HG03558 (cell line): Measurements from ENCODE around the gene NRGN.
"Not testable (repeated sequence)": the region's sequence is repeated elsewhere in the genome, so short reads cannot be mapped to it uniquely, and the experiment has no call there.

ENCODE experiments used
- ATAC-seq: cut with Tn5 transposase; IDR thresholded peaks from one replicate; pipeline ENCODE4 v1.9.1; 2021; ENCODE audit warnings: moderate number of reproducible peaks; ENCODE audit not compliant: unreplicated experiment; ENCODE audit errors: extremely low read depth

NRGN gene

DNA sequence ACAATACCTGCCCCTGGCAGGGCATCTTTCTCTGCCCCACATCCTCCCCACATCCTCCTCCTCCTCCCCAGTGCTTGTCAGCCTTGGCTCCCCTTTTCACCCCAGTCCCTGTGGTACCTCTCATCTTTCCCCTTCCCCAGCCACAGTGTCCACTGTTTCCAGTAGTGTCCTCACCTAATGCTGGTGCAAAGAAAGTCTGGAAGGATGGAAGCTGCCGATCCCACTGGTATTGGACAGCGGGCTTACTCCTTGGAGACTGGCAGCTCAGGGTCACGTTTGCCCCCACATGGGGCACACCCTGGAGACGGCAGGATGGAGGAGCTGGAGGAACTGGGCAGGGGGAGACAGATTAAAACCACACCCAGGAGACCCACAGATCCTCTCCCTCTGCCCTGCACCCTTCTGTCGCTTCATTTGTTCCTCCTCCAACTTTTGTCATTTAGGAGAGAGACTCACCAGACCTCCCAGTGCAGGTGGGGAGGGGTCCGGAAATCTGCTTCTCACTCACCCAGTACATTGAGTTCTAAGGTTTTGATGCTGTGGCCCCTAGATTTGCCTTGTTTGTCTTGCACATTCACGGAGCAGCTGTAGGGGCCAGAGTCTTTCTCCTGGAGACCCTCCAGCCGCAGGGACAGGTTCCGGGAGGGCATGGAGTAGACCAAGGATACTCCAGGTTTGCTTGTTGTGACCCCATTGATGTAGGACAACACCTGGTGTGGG is 16.5 kb downstream of the NRGN start:
- ATAC-seq = no peak

DNA sequence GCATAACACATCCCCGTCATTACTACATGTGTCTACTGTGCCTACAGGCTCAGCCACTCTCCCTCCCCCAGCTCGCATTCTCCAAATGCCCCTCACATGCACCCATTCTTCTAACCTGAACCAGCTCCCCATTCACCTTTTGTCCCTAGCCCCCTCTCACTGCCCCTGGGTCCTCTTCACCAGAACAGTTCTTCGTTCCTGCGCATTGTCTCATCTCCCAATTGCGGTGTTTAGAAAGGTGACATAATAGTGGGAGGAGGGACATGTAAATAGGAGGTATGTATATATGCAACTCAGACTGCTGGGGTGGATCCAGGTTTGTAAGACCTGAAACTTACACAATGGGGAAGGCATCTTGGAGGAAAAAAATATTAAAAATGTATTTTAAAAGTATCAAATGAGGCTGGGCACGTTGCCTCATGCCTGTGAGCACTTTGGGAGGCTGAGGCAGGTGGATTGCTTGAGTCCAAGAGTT is 17.0 kb downstream of the NRGN start:
- ATAC-seq = no peak

DNA sequence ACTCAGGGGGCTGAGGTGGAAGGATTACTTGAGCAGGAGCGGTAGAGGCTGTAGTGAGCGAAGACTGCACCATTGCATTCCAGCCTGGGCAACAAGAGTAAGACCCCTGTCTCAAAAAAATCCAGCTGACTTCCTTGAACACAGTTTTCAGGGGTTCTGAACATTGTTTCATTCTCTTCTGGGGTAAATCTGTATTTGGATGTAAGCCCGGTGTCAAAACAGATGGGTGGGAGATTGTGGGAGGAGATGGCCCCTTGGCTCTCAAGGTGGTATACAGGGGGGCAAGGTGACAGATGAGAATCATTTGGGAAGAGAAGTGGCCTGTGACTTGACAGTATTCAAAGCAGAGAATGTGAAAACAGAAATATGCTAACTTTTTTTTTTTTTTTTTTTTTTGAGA is 17.6 kb downstream of the NRGN start:
- no peak for ATAC-seq

DNA sequence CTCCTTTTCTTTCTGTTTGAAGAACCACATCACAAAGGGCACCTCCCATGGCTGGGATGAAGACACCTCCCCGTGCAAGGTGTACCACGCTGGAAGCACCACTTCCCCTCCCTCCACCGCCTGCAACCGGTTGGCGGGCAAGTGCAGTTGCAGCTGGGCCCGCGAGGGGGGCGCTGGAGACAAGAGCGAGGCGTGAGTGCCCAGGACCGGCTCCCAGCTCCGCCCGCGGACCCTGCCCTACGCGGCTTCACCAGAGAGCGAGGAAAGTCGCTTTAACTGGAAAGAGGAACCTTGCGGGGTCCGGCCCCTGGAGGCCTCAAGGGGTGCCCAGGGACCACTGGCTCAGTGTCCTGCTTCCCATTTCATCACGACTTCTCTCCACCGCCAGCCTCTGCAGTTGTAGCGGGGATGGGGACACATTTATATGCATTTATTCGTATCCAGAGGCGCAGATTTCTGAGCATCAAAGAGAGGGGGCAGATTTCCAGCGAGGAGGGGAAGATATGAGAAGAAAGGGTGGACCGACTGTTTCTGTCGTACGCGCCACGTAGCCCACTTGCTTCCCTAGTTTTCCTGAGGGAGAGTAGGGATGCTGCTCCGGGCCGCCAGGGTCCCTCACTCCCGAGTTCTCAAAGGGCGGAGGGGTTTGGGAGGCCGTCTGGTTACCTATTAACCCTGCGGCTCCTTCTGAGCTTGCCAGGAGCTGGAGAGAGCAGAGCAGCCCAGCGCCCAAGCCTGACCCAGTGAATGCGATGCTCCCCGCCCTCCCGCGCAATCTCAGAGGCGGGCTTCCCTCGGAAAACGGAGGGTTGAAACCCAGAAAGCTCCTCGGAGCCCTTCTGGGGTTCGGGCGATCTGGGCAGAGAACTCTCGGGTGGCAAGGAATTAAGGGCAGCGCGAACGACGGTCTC is 18.9 kb downstream of the NRGN start:
- ATAC-seq = peak; percentile 41

DNA sequence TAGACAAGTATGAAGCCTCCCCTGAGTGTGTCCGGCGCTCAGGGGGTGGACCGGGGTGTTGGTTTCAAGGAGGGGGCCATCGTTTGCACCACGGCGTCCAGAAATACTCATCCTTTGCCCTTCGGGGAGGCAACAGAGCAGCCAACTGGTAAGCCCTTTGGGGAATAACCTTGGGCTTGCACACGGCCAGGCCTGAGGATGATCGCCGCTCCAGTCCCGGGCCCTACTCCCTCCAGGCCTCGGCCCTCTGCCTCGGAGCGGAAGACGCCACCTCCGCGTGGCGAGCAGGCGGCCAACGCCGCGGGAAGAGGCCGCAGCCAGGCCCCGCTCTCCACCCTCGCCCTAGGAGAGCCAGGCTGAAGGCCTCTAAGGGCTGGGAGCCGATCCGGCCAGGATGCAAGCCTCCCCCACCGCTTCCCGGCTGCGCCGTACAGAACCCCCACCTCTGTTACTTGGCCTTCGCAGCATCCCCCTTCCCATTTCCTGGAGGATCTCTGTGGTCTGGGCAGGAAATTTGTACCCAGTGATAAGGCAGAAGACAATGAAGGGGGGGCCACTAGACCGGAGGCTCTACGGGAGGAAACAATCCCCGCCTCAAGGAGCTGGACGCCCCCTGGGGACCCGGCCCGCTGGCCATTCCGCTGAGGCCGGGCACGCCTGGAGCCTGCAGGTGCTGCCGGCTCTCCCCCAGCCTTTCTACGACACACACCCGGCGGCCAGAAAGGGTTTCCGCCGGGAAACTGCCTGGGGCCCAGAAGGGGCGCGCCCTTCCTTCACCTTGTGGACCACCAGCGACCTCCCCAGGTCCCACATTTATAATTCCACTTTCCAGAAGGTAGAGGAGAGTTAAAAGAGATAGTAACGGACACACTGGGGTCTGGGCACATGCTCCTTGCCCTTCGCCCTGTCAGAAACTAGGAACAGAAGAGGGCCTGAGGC is 19.8 kb downstream of the NRGN start:
- ATAC-seq = no peak

DNA sequence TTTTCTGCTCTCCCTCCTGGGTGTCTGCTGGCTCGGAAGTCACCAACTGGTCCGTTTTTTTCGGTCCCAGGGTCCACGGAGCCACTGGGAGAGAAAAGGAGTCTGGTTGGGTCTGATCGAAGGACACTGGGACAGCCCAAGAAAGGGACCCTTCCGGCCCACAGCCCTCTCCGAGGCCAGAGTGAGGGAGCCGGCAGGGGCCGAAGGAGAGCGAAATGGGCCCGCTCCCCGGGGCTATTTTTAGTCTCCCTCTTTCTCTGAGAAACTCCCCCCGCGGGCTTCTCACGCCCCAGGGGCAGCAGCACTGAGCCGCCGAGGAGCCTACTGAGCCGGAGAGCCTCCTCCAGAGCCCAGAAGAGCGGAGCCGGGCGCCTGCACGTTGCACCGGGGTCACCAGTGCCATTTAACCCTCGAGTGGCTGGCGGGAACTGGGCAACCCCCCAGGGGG is 20.5 kb downstream of the NRGN start:
- no peak for ATAC-seq

DNA sequence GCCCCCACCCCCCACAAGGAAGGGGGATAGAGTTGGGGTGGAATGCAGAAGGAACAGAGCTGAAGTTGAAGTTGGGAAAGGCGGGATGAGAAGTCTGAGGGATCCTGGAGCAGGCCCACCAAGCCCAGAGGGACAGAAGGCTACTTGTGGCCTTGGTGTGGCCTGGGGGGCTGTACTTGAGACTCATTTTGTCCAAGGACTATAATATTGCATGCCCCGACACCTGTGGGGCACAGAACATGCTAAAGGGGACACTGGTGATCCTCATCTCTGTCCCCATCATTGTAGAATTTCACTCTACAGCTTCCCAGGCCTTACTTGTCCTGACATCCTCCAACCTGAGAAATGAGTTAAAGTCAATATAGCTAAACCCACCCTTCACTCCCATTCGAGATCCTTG is 21.1 kb downstream of the NRGN start:
- ATAC-seq = no peak

DNA sequence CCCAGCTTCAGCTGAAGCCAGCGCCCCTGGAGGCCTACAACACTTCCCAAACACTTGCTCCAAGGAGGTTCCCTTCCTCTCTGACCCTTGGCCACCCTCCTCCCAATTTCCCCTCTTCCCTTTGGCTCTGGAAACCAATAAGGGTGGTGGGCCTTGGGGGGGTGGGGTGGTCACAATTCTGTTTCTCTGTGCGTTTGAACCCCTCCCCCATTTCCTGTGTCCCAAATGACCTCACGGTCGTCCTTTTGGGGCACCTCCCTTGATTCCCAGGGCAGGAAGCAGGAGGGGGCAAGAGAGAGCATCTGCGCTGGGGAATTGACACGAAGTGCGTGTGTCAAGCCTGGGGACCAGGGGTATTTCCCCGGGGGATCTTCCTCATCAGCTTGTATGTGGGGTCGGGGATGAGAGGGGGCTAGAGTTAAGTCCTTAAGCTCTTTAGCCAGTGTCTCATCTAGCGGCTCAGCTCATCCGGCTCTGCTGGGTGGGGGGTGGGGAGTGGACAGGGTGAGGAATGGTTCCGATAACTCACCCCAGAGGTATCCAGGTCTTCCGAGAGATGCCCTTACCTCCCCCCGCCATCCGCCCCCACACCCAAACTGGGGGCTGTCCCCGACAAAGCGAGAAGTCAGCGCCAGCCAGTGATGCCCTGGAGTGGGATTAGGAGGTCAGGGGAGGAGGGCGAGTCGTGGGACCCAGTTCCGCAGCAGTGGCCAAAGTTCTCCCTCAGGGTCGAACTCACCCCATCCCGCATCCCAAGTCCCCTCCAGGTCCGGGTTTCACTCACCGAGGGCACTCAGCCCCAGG is 21.8 kb downstream of the NRGN start:
- ATAC-seq = no peak

DNA sequence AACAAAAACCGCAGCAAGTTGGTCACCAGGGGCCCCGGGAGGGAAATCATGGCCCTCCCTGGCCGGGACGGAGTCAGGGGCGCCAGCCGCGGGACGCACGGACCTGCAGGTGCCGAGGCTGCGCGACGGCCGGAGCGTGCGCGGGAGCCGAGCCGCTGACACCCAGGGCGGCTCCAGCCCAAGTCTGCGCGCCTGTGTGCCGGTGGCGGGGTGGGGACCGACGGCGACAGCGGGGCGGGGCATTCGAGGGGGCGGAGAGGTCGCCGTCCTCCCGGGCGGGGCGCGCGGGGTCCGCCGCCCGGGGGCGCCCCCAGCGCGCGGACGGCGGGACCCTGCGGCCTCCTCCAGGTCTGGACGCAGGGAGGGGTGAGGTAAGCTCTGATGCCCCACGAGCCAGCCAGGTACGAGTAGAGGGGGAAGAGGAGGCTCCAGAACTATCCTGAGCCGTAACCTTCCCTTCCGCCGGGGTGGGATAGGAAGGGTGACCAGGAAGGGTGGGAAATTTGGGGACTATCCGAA is 22.4 kb downstream of the NRGN start, which contains the start of gene ESAM:
TSS of gene ESAM (minus strand) at position 186 of the 519 bp plus-strand sequence. CDS start at position 50, 136 bp downstream.
- ATAC-seq = peak; percentile 38

DNA sequence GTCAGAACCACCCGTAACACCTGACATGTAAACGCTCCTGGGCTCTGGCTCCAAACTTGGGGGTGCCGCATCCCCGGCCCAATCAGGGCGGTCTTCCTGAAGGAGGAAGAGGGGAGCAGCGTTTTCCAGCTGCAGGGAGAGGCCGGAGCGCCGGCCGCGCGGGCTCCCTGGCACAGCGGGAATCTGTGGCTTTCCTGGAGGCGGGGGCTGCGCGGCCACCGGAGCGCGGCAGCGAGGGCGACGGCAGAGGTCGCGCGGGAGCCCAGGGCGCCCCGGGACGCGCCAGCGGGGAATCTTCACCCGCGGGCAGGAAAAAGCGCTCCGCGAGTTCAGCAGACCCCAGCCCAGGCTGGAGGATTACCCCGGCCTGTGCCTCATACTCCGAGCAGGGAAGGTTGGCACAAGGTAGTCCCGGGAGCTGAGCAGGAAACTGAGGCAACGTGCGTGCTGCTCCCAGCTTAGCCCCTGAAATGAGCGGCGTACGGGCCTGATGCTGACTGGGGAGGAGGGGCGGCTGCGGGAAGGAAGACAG is 22.9 kb downstream of the NRGN start:
- ATAC-seq = no peak

DNA sequence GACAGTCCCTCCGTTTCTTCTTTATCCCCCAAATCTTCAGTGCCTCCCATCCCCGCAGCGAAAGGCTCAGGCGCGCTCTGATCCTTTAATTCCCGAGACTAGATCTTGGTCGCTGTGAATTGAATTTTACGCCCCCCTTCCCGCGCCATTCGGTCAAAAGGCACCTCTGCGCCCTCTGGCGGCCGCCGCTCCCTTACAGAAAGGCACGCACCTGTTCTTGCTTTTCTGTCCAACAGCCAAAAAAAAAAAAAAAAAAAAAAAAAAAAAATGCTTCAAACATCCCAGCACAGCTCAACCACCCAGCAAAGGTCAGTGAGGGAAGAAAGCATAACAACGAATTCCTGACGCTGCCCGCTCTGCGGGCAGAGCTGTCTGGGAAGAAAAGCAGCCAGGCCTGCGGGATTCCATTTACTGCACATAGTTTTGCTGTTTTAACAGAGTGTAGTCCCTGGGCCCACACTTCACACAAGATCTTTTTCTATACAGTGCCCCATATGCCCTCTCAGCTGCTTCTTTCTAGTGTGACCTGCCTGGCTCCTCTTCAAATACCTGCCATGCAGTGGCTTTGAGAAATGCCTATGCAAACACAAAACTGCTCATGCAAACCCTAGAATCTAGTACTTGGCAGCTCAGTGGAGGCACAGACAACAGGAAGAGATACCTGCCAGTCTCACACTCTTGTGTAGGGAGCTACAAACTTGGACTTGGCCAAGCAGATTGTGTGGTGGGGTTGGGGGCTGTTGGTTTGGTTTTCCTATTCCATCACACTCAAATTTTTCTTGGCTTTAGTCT is 23.6 kb downstream of the NRGN start:
- no peak for ATAC-seq

DNA sequence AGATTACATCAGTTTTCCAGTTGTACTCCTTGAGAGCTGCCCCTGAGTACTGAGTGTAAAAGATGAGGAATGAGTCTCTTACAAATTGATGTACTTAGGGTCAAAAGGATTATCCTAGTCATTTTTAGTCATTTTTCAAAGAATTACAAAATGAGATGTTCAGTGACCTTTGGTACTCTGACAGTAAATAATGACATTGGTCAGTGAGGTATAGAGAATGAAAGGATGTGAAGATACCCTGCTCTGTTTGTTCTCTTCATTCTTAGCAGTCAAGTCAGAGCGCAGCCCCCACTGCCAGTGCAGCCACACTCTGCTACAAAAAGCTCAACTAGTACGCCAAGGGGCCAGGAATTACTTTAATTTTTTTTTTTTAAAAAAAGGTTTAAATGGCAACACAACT is 26.4 kb downstream of the NRGN start:
- ATAC-seq = no peak

DNA sequence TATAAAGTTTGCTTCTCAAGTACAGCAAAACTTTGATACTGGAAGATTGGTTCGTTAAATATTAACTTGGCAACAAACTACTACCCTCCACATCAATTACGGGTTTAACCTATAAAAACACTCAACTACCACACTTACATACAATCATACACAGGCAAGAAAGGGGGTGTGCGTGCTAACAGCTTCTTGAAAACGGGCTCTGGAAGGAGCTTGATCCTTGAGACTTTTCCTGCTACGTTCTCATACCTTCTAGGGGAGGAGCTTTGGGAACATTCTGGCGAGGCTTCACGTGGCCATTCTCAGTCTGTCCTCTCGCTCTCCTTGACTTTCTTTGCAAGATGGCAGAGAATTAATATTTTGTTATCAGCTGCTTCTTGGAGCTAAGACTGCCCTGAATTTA is 29.2 kb downstream of the NRGN start:
- ATAC-seq = no peak

DNA sequence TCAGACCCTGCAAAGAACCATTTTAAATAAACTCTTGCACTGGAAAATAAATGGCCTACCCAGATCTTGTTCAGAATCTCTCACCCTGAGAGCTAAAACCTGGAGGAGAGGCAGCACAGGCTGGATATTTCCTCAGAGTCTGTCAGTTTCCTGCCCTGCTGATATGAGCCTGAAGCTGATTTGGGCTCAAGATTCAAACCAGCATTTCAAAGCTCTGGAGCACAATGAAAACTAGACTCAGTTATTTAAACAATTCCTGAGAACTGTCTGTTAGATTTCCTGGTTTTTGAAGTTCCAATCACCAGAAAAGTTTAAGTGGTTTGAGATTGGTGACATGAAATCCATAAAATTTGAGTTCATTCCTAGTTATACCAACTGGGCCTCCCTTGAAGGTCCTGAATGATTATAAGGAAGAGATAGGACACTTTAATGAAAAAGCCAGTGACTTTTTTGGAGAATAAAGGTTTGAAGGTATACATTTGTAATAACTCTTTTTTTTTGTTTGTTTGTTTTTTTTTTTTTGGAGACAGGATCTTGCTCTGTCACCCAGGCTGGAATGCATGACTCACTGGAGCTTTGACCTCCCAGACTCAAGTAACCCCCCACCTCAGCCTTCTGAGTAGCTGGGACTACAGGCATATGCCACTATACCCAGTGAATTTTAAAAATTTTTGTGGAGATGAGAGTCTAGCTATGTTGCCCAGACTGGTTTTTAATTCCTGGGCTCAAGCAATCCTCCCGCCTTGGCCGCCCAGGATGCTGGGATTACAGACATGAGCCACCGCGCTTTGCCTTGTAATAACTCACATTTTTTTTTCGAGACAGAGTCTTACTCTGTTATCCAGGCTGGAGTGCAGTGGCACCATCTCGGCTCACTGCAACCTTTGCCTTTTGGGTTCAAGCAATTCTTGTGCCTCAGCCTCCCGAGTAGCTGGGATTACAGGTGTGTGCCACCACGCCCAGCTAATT is 30.3 kb downstream of the NRGN start:
- no peak for ATAC-seq

DNA sequence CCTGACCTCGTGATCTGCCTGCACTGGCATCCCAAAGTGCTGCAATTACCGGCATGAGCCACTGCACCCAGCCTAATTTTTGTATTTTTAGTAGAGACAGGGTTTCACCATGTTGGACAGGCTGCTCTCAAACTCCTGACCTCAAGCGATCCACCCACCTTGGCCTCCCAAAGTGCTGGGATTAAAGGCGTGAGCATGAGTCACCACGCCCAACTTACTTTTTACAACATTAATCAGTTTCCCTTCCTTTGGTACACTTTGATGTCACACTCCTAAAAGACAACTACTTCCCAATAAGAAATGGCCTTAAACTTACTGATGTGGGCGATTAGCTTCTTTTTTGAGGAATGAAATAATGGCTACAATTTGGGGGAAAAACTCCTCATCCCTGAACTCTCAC is 31.2 kb downstream of the NRGN start:
- not testable (repeated sequence) for ATAC-seq

DNA sequence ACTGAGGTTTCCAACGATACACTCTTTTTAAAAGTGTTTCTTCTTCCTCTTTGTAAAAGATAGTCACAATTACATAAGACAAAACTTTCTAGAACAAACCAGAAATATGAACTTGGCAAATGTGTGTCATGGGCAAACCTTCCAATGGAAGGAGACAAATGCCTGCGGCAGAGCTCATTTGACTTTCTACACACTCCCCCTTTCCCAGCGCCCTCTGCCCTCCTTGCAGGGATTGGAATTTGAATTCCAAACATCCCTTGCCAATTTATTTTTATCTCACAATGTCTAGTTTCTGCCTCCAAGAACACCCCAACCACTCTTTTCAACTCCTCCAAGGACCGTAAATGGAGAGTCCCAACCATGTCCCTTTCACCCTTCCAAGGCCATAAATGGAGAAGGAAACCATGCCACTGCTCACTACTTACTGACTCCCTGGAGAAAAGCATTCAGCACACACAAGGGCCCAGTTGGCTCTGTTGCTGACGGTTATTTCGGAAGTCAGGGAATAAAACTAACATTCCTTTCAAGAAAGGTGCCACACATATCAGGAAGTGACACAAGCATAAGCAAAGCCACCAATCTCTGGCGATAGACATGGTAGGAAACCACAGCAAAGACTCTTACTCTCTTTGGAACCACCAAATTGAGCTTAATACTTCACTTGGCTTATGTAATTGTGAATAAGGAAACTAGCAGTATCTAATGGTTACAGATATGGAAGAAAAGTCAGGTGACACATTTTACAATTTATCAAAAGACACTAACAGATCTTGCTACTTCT is 37.3 kb downstream of the NRGN start:
- no peak for ATAC-seq
